ENCODE measurements around the gene MYO15A.

GRCh38 chr17:18139498-18139897 is 30.9 kb downstream of the MYO15A start:
- TF ChIP-seq CTCF (IDR thresholded peaks at IDR 0.05; ENCODE audit: low read length) (no peak), EZH2 (optimal IDR thresholded peaks at IDR 0.05; ENCODE audit: low read depth, low read length) (no peak), EZH2phosphoT487 (IDR thresholded peaks at IDR 0.05; ENCODE audit: low read length) (no peak)
